ENCODE measurements around the gene GRM8.

DNA sequence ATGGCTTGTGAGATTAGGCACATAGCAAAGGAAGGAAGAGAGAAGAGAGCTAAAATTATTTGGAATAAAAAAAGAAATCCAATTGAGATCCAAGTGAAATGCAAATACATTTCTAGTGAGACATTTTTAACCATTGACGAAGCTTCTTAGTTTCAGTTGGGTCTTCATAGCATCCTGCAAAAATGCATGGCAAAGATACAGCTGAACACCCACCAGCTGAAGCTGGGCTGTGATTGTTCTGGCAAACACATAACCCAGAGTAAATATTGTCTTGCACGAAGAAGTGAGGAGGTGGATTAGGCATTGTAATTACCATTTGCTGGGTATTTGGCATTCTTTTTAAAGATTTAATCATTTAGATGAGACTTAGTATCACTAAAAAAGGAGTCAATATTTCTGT is 409.4 kb downstream of the GRM8 start:
- TF ChIP-seq CTCF (IDR thresholded peaks at IDR 0.05; ENCODE audit: low read length) (no peak), EZH2 (IDR thresholded peaks at IDR 0.05; ENCODE audit: borderline replicate concordance, low read length) (no peak)
